SK-N-SH treated with all-trans-retinoic acid at 6 μM for 48 hours (cell line): ENCODE data around the gene LMAN1L.

Experiments used
- ATAC-seq: fragments of 200-7000 bp; cut with Tn5 transposase; 3 replicates; pipeline ENCODE4 v1.9.1; 2020; ENCODE audit warnings: mild to moderate bottlenecking, moderate library complexity
- ARNTL ChIP-seq: fragments of 450-650 bp; formaldehyde crosslinking; IDR thresholded peaks from 2 replicates; pipeline ENCODE4 v1.5.0; 2020; ENCODE audit warnings: low read depth, mild to moderate bottlenecking, moderate library complexity, borderline replicate concordance
- BACH2 ChIP-seq: fragments of 250-450 bp; sonication (Bioruptor Pico); IDR thresholded peaks from 2 replicates; pipeline ENCODE4 v1.9.0; 2021; ENCODE audit warnings: mild to moderate bottlenecking, borderline replicate concordance
- CSDC2 ChIP-seq: fragments of 250-450 bp; sonication (Bioruptor Pico); IDR thresholded peaks from 2 replicates; pipeline ENCODE4 v1.5.0; 2020; ENCODE audit warnings: mild to moderate bottlenecking, moderate library complexity
- CSRNP3 ChIP-seq: fragments of 250-450 bp; sonication (Bioruptor Pico); IDR thresholded peaks from 2 replicates; pipeline ENCODE4 v1.5.1; 2021; ENCODE audit warnings: mild to moderate bottlenecking, moderate library complexity
- ESRRG ChIP-seq: fragments of 250-450 bp; sonication (Bioruptor Pico); IDR thresholded peaks from 2 replicates; pipeline ENCODE4 v1.6.1; 2021; ENCODE audit warnings: mild to moderate bottlenecking
- GLIS3 ChIP-seq: fragments of 250-450 bp; sonication (Bioruptor Pico); IDR thresholded peaks from 2 replicates; pipeline ENCODE4 v1.5.0; 2020; ENCODE audit warnings: mild to moderate bottlenecking, moderate library complexity
- ISL1 ChIP-seq: fragments of 250-450 bp; sonication (Bioruptor Pico); IDR thresholded peaks from 2 replicates; pipeline ENCODE4 v2.1.2; 2022; ENCODE audit warnings: mild to moderate bottlenecking, moderate library complexity
- OSR1 ChIP-seq: fragments of 250-450 bp; sonication (Bioruptor Pico); IDR thresholded peaks from 2 replicates; pipeline ENCODE4 v1.8.0; 2022; ENCODE audit warnings: moderate library complexity, mild to moderate bottlenecking, inconsistent platforms
- POU6F1 ChIP-seq: fragments of 250-450 bp; sonication (Bioruptor Pico); IDR thresholded peaks from 2 replicates; pipeline ENCODE4 v1.8.0; 2021; ENCODE audit warnings: low read depth, mild to moderate bottlenecking, moderate library complexity, borderline replicate concordance
- PPARA ChIP-seq: fragments of 250-450 bp; sonication (Bioruptor Pico); IDR thresholded peaks from 2 replicates; pipeline ENCODE4 v1.5.0; 2020; ENCODE audit warnings: mild to moderate bottlenecking, borderline replicate concordance
- RARB ChIP-seq: fragments of 250-450 bp; sonication (Bioruptor Pico); IDR thresholded peaks from 2 replicates; pipeline ENCODE4 v1.8.0; 2021; ENCODE audit warnings: mild to moderate bottlenecking, moderate library complexity
- SNAI2 ChIP-seq: fragments of 250-450 bp; sonication (Bioruptor Pico); IDR thresholded peaks from 2 replicates; pipeline ENCODE4 v1.5.0; 2020; ENCODE audit warnings: mild to moderate bottlenecking, moderate library complexity
- TCF4 ChIP-seq: fragments of 250-450 bp; sonication (Bioruptor Pico); IDR thresholded peaks from 2 replicates; pipeline ENCODE4 v1.8.0; 2021; ENCODE audit warnings: mild to moderate bottlenecking, moderate library complexity, borderline replicate concordance
- TOX ChIP-seq: fragments of 250-450 bp; sonication (Bioruptor Pico); IDR thresholded peaks from 2 replicates; pipeline ENCODE4 v1.8.0; 2021; ENCODE audit warnings: mild to moderate bottlenecking, moderate library complexity, borderline replicate concordance
- ZC3H10 ChIP-seq: fragments of 250-450 bp; sonication (Bioruptor Pico); IDR thresholded peaks from 2 replicates; pipeline ENCODE4 v1.5.1; 2021; ENCODE audit warnings: mild to moderate bottlenecking, moderate library complexity
- ZFP3 ChIP-seq: fragments of 250-450 bp; sonication (Bioruptor Pico); IDR thresholded peaks from 2 replicates; pipeline ENCODE4 v1.5.0; 2020; ENCODE audit warnings: mild to moderate bottlenecking, moderate library complexity
- ZFP30 ChIP-seq: fragments of 450-650 bp; formaldehyde crosslinking; IDR thresholded peaks from 2 replicates; pipeline ENCODE4 v1.5.0; 2022; ENCODE audit warnings: mild to moderate bottlenecking, moderate library complexity
- ZNF565 ChIP-seq: fragments of 450-650 bp; formaldehyde crosslinking; conservative IDR thresholded peaks from 2 replicates; pipeline ENCODE4 v1.5.0; 2020; ENCODE audit warnings: low read depth, mild to moderate bottlenecking, moderate library complexity
- ZNF70 ChIP-seq: fragments of 450-650 bp; formaldehyde crosslinking; IDR thresholded peaks from 2 replicates; pipeline ENCODE4 v1.5.0; 2020; ENCODE audit warnings: mild to moderate bottlenecking, moderate library complexity
- ZNF8 ChIP-seq: fragments of 450-650 bp; formaldehyde crosslinking; IDR thresholded peaks from 2 replicates; pipeline ENCODE4 v1.5.0; 2020; ENCODE audit warnings: mild to moderate bottlenecking, moderate library complexity
- TF ChIP-seq, protein P1 (sequence below): fragments of 250-450 bp; sonication (Bioruptor Pico); IDR thresholded peaks from 2 replicates; pipeline ENCODE4 v1.8.0; 2020; ENCODE audit warnings: mild to moderate bottlenecking, moderate library complexity, borderline replicate concordance
- TF ChIP-seq, protein P2 (sequence below): fragments of 250-450 bp; sonication (Bioruptor Pico); IDR thresholded peaks from 2 replicates; pipeline ENCODE4 v1.5.1; 2020; ENCODE audit warnings: low read depth, mild to moderate bottlenecking, moderate library complexity
- TF ChIP-seq, protein P3 (sequence below): fragments of 250-450 bp; sonication (Bioruptor Pico); IDR thresholded peaks from 2 replicates; pipeline ENCODE4 v1.5.0; 2020; ENCODE audit warnings: mild to moderate bottlenecking, moderate library complexity

Gene LMAN1L

DNA sequence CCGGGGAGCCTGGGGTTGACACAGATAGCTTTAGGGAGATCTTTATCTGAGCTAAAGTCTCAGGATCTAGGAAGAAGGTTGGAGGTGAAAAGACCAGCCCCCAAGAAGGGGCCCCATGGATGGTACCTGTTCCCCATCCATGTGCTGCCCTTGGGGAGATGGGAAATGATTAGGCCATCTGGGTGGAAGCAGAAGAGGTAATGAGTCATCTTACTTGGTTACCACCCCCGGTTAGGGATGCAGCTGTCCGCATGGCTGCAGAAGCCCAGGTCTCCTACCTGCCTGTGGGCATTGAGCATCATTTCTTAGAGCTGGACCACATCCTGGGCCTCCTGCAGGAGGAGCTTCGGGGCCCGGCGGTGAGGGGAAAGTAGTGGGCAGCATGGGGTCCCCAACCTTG lies 10.7 kb downstream of the LMAN1L start:
- ATAC-seq, result no peak
- TF ChIP-seq ARNTL, result no peak
- no peak for TF ChIP-seq TCF4 (CRISPR knock-in tag)
- TF ChIP-seq ZNF565 (CRISPR knock-in tag), result no peak
- no peak for TF ChIP-seq CSRNP3 (CRISPR knock-in tag)
- no peak for TF ChIP-seq OSR1 (CRISPR knock-in tag)
- TF ChIP-seq ESRRG (CRISPR knock-in tag), result no peak
- TF ChIP-seq, protein P1, sequence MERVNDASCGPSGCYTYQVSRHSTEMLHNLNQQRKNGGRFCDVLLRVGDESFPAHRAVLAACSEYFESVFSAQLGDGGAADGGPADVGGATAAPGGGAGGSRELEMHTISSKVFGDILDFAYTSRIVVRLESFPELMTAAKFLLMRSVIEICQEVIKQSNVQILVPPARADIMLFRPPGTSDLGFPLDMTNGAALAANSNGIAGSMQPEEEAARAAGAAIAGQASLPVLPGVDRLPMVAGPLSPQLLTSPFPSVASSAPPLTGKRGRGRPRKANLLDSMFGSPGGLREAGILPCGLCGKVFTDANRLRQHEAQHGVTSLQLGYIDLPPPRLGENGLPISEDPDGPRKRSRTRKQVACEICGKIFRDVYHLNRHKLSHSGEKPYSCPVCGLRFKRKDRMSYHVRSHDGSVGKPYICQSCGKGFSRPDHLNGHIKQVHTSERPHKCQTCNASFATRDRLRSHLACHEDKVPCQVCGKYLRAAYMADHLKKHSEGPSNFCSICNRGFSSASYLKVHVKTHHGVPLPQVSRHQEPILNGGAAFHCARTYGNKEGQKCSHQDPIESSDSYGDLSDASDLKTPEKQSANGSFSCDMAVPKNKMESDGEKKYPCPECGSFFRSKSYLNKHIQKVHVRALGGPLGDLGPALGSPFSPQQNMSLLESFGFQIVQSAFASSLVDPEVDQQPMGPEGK (CRISPR knock-in tag), result no peak
- TF ChIP-seq ZC3H10 (CRISPR knock-in tag), result no peak
- TF ChIP-seq TOX (CRISPR knock-in tag), result no peak
- TF ChIP-seq, protein P2, sequence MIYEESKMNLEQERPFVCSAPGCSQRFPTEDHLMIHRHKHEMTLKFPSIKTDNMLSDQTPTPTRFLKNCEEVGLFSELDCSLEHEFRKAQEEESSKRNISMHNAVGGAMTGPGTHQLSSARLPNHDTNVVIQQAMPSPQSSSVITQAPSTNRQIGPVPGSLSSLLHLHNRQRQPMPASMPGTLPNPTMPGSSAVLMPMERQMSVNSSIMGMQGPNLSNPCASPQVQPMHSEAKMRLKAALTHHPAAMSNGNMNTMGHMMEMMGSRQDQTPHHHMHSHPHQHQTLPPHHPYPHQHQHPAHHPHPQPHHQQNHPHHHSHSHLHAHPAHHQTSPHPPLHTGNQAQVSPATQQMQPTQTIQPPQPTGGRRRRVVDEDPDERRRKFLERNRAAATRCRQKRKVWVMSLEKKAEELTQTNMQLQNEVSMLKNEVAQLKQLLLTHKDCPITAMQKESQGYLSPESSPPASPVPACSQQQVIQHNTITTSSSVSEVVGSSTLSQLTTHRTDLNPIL, result no peak
- TF ChIP-seq ZFP30 (CRISPR knock-in tag), result no peak
- no peak for TF ChIP-seq SNAI2 (CRISPR knock-in tag)
- no peak for TF ChIP-seq GLIS3 (CRISPR knock-in tag)
- no peak for TF ChIP-seq RARB
- no peak for TF ChIP-seq ZFP3 (CRISPR knock-in tag)
- no peak for TF ChIP-seq ZNF8
- no peak for TF ChIP-seq POU6F1 (CRISPR knock-in tag)
- no peak for TF ChIP-seq CSDC2 (CRISPR knock-in tag)
- no peak for TF ChIP-seq ZNF70
- no peak for TF ChIP-seq PPARA (CRISPR knock-in tag)

DNA sequence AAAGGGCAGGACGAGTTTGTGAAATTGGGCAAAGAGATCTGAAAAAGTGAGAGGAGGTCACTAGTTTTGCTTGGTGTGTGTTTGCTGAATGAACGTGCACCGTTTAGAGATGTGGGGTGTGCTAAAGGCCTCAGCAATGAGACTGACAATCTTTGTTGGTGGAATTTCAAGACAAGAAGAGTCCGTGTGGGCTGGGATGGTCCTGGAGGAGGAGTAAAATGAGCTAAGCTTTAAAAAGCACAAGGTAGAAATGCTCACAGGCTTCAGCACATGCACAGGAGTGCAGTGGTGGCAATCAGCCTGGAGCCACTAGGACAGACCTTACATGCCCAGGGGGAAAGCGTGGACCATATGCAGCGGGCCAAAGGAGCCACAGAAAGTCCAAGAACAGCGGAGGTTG lies 12.3 kb downstream of the LMAN1L start:
- no peak for TF ChIP-seq SNAI2 (CRISPR knock-in tag)
- TF ChIP-seq PPARA (CRISPR knock-in tag), result no peak
- TF ChIP-seq ARNTL, result no peak
- no peak for TF ChIP-seq ZFP30 (CRISPR knock-in tag)
- no peak for TF ChIP-seq CSDC2 (CRISPR knock-in tag)
- TF ChIP-seq TCF4 (CRISPR knock-in tag), result no peak
- TF ChIP-seq ESRRG (CRISPR knock-in tag), result no peak
- TF ChIP-seq ISL1 (CRISPR knock-in tag), result no peak
- TF ChIP-seq, protein P3, sequence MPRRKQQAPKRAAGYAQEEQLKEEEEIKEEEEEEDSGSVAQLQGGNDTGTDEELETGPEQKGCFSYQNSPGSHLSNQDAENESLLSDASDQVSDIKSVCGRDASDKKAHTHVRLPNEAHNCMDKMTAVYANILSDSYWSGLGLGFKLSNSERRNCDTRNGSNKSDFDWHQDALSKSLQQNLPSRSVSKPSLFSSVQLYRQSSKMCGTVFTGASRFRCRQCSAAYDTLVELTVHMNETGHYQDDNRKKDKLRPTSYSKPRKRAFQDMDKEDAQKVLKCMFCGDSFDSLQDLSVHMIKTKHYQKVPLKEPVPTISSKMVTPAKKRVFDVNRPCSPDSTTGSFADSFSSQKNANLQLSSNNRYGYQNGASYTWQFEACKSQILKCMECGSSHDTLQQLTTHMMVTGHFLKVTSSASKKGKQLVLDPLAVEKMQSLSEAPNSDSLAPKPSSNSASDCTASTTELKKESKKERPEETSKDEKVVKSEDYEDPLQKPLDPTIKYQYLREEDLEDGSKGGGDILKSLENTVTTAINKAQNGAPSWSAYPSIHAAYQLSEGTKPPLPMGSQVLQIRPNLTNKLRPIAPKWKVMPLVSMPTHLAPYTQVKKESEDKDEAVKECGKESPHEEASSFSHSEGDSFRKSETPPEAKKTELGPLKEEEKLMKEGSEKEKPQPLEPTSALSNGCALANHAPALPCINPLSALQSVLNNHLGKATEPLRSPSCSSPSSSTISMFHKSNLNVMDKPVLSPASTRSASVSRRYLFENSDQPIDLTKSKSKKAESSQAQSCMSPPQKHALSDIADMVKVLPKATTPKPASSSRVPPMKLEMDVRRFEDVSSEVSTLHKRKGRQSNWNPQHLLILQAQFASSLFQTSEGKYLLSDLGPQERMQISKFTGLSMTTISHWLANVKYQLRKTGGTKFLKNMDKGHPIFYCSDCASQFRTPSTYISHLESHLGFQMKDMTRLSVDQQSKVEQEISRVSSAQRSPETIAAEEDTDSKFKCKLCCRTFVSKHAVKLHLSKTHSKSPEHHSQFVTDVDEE (CRISPR knock-in tag), result no peak
- no peak for TF ChIP-seq ZC3H10 (CRISPR knock-in tag)
- TF ChIP-seq, protein P2, result no peak
- no peak for TF ChIP-seq POU6F1 (CRISPR knock-in tag)
- TF ChIP-seq, protein P1 (CRISPR knock-in tag), result no peak
- no peak for TF ChIP-seq ZNF70
- no peak for TF ChIP-seq OSR1 (CRISPR knock-in tag)
- no peak for TF ChIP-seq BACH2 (CRISPR knock-in tag)
- TF ChIP-seq GLIS3 (CRISPR knock-in tag), result no peak
- TF ChIP-seq ZNF8, result no peak
- TF ChIP-seq CSRNP3 (CRISPR knock-in tag), result no peak
- TF ChIP-seq ZNF565 (CRISPR knock-in tag), result no peak
- TF ChIP-seq, all 23 proteins: peak for 0
- peak; percentile 19; the same call in 1 of the 3 replicates for ATAC-seq
